HG03039 (cell line): Measurements from ENCODE around the gene ALKBH6.
"Not testable (repeated sequence)": the region's sequence is repeated elsewhere in the genome, so short reads cannot be mapped to it uniquely, and the experiment has no call there.

ENCODE experiments used
- ATAC-seq: cut with Tn5 transposase; IDR thresholded peaks from one replicate; pipeline ENCODE4 v1.9.1; 2021; ENCODE audit warnings: mild to moderate bottlenecking, moderate library complexity; ENCODE audit not compliant: unreplicated experiment

ALKBH6 gene

GRCh38 chr19:35993923-35994598, 20.0 kb downstream of the ALKBH6 start:
- no peak for ATAC-seq

- ATAC-seq = no peak
These were observed 20.9 kb downstream of the ALKBH6 start for GRCh38 chr19:35992907-35993765.

- no peak for ATAC-seq
These were observed 22.1 kb downstream of the ALKBH6 start for GRCh38 chr19:35991731-35992450.

- ATAC-seq = no peak
These were observed 23.0 kb downstream of the ALKBH6 start for GRCh38 chr19:35990771-35991730.

GRCh38 chr19:35990156-35990555, 23.9 kb downstream of the ALKBH6 start:
- no peak for ATAC-seq

GRCh38 chr19:35988824-35989223, 25.2 kb downstream of the ALKBH6 start:
- no peak for ATAC-seq

- ATAC-seq = no peak
These were observed 26.5 kb downstream of the ALKBH6 start for GRCh38 chr19:35987571-35987896.

GRCh38 chr19:35986664-35987570, 27.1 kb downstream of the ALKBH6 start:
- ATAC-seq = no peak

GRCh38 chr19:35986111-35986510, 27.9 kb downstream of the ALKBH6 start:
- ATAC-seq = no peak

- no peak for ATAC-seq
These were observed 30.8 kb downstream of the ALKBH6 start for GRCh38 chr19:35983177-35983576.

- ATAC-seq = not testable (repeated sequence)
These were observed 33.0 kb downstream of the ALKBH6 start for GRCh38 chr19:35980997-35981396.

- ATAC-seq = no peak
These were observed 35.1 kb downstream of the ALKBH6 start for GRCh38 chr19:35978832-35979365.

- no peak for ATAC-seq
These were observed 35.7 kb downstream of the ALKBH6 start for GRCh38 chr19:35978271-35978670.

- ATAC-seq = no peak
These were observed 36.4 kb downstream of the ALKBH6 start for GRCh38 chr19:35977446-35978222.

GRCh38 chr19:35975608-35976214, 38.3 kb downstream of the ALKBH6 start:
- ATAC-seq = no peak

GRCh38 chr19:35973487-35973886, 40.5 kb downstream of the ALKBH6 start:
- ATAC-seq = no peak

- ATAC-seq = no peak
These were observed 47.2 kb downstream of the ALKBH6 start for GRCh38 chr19:35966771-35967170.

GRCh38 chr19:35963514-35963913, 50.5 kb downstream of the ALKBH6 start:
- ATAC-seq = no peak
